EL (cell line): ENCODE results near the gene TRABD2A.
A peak's percentile ranks its signal among the peaks of the same experiment; 100 is the strongest.
"Not testable (repeated sequence)": the region's sequence is repeated elsewhere in the genome, so short reads cannot be mapped to it uniquely, and the experiment has no call there.

Experiments used
- DNase-seq: peaks from one replicate; pipeline ENCODE4 v3.0.0-alpha.2; 2016

TRABD2A gene

DNA sequence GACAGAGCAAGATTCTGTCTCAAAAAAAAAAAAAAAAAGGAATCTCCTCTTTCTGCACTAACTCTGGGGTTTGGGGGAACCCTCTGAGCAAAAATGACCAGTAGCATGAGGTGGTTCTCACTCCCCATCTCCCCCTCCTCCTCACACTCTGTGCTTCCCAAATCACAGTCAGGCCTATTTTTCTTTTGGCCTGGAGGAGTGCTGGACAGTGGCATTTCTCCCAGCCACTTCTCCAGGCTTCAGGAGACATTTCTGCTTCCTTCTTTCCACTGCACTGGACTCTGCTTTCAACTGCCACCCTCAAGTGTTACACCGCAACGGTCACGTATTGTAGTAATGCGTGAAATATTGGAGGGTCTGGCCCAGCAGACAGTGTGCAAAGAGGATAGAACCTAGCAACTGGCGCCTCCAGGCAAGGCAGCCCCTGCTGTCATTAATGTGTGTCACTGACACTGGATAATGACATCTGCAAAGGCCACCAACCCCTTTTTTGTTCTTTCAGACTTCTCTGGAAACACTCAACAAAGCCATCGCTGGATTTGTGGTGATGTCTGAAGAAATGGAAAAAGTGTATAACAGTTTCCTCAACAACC lies 68.9 kb downstream of the TRABD2A start:
- DNase-seq: no peak

DNA sequence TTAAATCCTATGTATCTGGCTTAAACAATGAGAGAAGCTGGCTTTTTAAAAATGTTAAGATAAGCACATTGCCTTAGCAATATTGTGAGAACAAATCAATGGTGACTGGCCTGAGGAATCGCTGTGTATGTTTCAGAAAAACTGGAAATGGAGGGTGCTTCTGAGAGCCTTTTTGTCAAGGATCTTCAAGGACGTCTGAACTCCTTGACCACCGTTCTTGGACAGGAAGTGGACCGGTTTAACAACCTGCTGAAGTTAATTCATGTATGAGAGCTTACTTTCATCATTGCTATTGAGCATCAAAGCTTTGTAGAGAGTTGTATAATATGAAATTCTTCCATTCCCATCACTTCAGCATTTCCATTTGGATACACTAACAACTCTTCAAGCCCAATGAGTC lies 72.6 kb downstream of the TRABD2A start:
- DNase-seq: no peak

DNA sequence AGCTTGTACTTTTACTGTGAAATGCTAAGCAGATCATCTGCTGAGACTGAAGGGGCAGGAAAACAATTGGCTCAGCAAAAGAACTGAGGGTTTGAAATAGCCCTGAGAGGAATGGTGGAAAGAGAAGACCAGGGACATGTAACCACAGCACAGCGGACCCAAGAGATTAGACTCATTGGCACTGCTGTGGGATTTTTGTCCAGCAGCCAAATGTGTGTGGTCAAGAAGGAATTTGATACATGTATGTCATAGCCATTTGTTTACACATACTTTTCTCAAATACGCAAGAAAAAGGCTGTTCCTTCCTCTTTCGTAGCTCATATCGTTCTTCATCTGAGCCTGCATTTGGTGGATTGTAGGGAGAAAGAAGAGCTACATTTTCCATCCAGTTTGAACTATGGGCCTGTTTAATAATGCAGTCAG lies 73.8 kb downstream of the TRABD2A start:
- peak; percentile 99 for DNase-seq

DNA sequence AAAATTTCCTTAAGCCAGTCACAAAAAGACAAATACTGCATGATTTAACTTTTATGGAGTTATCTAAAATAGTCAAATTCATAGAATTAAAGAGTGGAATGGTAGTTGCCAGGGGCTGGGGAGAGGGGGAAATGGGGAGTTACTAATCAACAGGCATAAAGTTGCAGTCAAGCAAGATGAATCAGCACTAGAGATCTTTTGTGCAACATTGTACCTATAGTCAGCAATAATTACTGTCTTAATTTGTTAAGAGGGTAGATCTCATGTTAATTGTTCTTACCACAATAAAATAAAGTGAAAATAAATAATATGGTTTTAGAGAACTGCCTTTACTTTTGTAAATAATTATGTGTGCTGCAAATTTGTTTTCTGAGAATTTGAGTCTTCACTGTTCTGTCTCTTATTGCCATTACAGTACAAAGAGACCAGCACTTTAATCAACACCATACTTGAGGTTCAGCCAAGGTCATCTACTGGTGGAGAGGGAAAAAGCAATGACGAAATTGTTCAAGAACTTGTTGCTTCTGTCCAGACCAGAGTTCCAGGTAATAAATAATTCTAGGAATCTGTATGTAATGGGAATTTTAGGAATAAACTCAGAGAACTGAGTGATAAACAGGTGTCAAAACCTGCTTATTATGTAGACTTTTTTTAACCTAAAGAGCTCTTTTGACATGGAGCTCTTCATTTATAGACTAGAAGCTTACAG lies 75.5 kb downstream of the TRABD2A start:
- peak; percentile 74 for DNase-seq

DNA sequence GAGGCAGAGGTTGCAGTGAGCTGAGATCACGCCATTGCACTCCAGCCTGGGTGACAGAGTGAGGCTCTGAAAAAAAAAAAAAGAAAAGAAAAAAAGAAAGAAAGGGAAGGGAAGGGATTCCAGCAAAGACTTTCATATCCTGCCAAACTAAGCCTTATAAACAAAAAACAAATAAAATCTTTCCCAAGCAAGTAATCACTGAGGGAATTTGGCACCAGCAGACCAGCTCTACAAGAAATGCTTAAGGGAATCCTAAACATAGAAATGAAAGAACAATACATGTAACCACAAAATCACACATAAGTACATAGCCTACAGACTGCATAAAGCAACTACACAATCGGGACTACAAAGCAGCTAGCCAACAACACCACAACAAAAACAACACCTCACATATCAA lies 79.1 kb downstream of the TRABD2A start:
- no peak for DNase-seq

DNA sequence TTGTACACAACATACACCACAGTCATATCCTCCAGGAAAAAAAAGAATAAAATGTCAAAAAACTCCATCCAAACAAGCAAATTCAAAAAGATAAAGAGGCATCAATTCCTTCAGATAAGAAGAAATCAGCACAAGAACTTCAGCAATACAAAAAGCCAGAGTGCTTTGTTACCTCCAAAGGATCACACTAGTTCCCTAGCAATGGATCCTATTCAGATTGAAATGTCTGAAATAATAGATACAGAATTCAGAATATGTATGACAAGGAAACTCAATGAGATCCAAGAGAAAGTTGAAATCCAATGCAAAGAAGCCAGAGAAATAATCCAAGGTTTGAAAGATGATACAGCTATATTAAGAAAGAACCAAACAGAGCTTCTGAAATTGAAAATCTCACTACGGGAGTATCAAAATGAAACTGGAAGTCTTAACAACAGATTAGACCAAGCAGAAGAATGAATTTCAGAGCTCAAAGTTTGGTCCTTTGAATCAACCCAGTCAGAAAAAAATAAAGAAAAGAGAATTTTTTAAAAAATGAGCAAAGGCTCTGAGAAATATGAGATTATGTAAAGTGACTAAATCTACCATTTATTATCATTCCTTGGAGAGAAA lies 80.6 kb downstream of the TRABD2A start:
- DNase-seq: no peak

DNA sequence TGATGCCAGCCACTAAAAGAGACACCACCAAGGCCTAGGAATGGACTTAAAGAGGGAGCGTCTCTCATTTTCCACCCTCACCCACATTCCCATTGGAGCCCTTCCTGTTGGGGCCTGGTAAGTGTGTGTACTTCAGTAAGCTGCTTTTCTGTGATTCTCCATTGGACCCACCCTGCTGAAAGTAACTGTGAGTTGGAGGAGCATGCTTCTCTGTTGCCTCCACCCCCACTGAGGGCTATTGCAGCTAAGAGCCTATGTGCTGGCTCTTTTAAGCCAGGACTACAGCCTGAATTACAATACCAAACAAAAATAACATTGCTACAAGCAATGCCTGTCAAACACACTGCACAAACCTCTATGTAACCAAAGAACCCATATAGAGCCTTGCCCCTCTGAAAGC lies 81.1 kb downstream of the TRABD2A start:
- DNase-seq: no peak

DNA sequence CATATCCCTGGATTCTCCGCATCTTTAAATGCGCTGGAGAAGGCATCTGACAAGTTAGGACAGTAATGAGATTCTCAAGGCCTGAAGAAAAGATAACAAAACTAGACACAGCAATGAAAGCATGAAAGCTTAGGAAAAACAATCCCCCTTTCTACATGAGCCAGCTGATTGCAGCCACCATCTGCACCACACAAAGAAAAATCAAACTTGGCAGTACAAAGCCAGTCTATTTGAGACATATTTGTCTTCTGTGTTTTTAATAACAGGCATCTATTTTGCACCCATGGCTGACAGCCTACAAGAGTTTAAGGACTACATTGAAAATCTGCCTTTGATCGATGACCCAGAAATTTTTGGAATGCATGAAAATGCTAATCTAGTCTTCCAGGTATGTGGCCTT lies 83.6 kb downstream of the TRABD2A start:
- no peak for DNase-seq

DNA sequence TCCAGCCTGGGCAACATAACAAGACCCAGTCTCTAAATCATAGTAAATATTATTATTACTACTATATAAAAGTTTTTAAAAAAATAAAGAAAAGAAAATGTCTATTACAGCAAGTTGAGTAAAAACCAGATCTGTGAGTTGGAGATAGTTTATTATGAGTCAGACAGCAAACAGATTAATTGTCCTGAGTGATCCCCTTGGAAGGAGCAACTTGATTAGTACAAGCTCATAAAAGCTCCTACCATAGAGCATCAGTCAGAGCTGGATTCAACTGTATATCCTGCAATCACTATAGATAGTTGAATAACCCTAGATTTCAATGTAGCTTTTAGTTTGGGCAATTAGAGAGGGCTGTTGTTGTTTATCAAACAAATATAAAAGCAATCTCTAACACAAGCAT lies 84.1 kb downstream of the TRABD2A start:
- no peak for DNase-seq

DNA sequence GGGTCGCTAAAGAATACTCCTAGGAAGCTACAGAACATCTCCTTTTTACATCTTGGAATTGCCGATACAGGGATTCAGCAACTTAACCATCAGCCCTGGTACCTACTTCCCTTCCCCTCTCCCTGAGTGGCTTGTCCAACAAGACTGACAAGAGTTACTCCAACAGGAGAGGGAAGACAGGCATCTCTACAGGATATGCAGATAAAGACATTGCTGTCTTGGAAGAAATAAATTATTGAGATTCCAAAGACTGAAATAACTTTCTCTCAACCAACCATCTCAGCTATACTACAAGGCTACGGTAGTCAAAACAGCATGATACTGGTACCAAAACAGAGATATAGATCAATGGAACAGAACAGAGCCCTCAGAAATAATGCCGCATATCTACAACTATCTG lies 87.2 kb downstream of the TRABD2A start:
- DNase-seq: no peak

DNA sequence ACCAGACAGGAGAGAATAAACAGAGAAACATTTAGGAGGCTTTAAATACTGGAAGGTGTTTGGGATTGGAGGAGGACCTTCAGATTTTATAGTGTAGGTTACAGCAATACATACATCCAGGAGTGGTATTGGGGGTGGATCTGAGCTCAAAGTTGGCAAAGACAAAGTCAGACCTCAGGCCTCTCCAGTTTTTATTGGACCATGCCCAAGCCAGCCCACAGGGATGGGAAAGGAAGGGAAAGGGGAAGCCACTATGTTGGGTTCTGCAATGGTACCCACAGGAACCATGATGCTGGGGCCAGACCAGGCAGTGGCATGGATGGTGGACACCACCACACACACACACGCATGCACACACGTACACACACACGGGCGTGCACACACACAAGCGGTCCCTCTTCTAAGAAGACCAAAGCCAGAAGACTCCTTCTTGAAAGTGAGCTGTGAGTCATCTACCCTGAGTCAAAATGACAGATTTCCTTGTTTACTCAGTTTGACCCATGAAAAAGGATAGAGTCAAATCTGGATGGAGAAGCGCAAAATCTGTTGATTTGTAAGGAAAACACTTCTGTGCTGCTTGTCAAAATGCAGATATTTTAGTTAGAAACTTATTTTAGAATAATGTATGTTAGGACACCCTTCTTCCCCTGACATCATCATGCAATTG lies 87.9 kb downstream of the TRABD2A start:
- DNase-seq: peak; percentile 21

DNA sequence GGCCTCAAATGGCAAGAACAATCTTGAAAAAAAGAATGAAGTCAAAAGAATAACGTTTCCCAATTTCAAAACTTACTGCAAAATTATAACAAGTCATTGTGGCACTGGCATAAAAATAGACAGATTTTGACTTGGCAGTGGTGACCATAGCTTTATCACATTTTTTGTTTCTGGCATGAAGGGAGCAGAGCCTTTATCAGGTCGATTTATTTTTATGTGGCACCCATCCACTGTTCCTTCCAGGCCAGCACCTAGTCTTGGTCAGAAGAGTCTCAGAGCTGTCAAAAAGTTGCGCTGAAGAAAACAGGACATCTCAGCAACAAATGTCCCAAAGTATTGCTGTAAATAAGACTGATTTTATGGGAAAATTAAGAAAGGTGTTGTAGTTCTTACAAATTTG lies 92.4 kb downstream of the TRABD2A start:
- no peak for DNase-seq

DNA sequence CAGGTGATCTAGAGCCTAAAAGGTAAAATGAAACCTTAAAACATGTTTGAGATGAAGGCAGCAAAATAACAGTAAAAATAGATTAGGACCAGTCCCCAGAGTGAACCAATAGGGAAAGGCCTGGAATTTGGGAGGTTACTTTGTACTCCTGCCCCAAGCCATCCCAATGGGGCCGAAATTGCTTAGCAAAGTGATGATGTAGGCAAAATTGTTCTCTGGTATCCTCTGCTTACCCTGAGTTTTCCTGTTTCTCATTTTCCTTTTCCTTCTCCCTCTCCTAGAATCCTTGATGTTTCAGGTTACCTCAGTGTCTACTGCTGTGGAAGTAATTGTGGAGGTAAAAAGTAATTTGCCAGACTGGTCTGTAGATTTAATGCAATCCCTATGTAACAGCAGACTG lies 92.9 kb downstream of the TRABD2A start:
- no peak for DNase-seq

DNA sequence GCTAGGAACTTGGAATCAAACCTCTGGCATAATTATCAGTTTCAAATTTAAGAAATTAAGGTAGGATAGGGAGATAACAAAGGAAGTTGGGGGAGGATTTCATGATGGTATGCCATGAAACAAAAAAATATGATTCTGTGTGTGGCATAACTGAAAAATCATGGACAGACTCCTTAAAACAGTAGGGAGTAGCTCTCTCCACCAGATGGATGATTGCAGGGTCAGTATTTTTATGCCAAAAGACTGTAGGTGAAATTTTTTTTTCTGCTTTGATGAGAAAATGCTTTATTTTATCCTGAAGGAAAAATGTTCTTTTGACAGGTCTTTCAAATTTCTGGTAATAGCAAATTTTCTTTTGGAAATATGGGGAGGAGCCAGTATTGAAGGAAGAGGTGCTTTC lies 94.3 kb downstream of the TRABD2A start:
- no peak for DNase-seq

DNA sequence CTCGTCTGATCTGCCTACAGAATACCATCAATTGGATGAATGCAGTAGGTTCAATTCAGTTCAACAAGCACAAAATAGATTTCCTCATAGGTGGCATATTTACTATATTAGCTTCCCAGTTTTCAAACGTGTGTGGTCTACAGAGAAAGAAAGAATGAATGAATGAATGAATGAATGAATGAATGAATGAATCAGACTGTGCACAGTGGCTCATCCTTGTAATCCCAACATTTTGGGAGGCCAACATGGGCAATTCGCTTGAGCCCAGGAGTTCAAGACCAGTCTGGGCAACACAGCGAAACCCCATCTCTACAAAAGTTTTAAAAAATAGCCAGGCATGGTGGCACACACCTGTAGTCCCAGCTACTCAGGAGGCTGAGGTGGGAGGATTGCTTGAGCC lies 94.9 kb downstream of the TRABD2A start:
- no peak for DNase-seq

DNA sequence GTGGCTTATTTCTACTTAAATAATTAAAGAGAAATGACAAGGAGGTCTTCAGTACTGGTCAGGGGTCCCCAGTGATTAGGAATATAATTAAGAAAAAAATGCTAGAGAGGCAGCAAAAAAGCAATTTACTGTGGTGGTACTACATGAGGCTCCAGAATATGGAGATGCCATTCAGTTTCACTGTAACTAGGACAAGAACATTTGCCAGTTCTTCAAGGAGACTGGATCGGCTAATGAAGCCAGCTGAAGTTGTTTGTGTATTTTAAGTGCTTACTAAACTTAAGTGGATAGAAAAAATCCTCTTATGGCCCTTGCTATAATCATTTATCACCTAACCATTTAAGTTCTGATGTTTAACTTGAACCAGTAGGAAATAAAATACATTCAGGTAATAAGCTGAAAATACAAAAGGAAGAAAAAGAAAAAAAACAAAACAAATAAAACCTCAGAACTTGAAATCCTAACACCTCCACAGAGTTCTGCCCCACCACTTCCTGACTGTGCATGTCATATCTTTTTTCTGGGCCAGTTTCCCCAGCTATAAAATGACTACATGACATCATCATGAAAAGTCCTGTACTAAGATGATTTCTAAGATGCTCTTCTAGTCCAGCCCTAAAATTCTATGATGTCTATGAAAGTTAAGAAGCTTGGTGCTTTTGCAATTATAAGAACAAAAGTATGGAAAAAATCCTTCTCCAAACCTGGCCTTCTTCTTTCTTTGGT lies 98.0 kb downstream of the TRABD2A start:
- DNase-seq: peak; percentile 37

DNA sequence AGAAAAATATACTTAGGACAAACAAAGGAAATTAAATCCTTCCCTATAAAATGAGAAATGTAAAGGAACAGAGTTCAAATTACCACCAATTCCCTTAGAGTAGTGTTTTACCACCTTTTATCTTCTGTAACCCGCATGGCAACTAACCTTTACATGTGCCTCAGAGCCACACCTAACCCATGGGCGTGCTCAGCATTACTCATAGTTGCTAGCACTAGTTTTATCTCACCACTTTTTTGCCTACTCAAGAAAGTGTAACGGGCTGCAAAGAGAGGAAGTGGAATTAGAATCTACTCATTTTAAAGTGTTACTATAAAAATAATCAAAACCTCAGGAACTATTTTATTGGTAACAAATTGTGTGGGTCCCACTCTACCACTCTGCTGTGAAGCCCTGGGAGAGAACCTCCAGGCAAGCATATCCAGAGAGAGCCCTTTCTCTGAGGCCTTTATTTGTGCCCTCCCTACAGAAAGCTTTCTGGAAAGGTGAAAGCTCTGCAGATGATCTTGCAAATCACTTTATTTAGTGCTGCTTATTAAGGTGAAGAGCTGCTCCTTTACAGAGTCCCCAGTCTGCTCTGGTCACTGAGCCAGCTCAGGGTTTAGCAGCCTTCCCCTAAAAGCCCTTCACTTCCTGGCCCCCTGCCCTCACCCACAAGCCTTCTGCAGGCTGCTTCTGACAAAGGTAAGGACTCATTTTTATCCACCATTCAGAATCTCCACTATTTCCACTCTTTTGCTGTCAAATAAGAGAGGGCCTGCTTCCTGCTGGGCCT lies 98.8 kb downstream of the TRABD2A start:
- no peak for DNase-seq

DNA sequence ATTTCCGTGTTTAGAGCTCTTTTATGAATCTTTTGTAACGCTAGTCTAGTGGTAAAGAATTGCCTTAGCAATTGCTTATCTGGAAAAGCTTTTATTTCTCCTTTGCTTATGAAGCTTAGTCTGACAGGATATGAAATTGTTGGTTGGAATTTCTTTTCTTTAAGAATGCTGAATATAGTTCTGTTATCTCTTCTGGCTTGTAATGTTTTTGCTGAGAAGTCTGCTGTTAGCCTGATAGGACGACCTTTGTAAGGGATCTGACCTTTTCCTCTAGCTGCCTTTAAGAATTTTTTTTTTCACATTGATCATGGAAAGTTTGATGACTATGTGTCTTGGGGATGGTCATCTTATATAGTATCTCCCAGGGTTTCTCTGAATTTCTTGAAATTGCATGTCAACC lies 101.1 kb downstream of the TRABD2A start:
- no peak for DNase-seq

DNA sequence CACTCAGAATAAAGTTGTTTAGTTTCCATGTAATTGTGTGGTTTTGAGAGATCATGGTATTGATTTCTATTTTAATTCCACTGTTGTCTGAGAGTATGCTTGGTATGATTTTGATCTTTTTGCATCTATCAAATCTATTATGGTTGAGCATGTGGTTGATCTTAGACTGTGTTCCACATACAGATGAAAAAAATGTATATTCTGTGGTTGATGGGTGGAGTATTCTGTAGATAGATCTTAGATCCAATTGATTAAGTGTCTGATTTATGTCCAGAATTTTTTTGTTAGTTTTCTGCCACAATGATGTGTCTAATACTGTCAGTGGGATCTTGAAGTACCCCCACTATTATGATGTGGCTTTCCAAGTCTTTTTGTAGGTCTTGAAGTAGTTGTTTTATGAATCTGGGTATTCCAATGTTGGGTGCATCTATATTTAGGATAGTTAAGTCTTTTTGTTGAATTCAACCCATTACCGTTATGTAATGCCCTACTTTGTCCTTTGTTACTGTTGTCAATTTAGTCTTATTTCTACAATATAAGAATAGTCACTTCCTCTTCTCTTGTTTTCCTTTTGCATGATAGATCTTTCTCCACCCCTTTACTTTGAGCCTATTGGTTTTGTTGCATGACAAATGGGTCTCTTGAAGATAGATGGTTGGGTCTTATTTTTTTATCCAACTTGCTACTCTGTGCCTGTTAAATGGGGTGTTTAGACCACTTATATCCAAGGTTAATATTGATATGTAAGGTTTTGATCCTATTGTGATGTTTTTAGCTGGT lies 101.8 kb downstream of the TRABD2A start:
- DNase-seq: no peak

DNA sequence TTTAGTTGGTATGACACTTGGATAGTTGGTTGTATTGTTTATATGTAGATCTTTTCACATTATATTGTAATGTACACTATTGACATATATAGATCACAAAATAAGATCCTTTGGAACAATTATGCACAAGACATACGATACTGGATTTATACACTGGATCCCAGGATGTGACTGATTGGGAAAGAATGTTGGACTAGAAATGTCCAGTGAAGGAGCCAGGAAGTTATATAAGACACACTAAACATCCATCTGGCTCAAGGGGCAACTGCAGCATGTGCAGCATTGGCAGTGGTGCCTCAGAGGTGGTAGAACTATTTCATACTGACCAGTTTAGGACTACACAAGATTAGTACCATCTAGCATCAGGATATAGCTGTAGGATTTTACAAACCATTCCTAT lies 104.9 kb downstream of the TRABD2A start:
- peak; percentile 79 for DNase-seq

DNA sequence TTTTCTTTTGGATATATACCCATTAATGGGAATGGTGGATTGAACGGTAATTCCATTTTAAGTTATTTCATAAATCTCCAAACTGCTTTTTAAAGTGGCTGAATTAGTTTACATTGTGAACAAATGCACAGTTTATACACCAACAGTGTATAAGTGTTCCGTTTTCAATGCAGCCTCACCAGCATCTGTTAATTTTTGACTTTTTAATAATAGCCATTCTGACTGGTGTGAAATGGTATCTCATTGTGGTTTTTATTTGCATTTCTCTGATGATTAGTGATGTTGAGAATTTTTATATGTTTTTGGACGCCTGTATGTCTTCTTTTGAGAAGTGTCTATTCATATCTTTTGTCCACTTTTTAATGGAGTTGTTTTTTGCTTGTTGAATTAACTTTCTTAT lies 107.3 kb downstream of the TRABD2A start:
- DNase-seq: not testable (repeated sequence)
